Measurements from ENCODE around the gene PHACTR1.

DNA sequence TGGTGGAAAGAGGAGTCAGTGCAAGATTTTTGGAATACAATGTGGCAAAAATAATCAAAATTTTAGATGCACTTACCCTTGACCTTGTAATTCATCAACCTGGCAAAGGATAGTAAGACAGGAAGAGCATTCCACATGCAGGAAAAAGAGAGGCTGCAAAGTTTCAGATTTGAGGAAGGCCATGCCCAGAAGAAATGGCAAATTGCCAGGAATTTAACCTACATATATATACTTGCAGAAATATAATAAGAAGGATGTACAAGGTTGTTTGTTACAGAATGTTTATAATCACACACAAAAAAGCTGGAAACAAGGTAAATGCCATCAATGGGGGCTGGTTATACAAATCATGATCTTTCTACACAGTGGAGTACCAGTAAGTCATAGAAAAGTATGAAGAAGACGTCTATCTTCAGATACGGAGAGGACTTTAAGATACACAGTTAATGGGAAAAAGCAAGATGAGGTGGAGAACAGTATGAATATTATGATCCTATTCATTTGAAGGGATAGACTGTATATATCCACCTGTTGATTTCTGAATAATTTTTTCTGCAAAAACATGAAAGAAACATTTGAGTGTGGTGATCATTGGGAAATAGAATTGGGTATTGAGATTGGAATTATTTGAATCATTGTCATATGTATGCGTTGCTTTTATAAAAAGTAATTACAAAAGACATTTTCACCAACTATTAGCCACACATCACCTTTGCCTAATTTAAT is 358.0 kb downstream of the PHACTR1 start:
- no peak for TF ChIP-seq EZH2 (IDR thresholded peaks at IDR 0.05; ENCODE audit: low read length, unreplicated experiment)
- no peak for TF ChIP-seq EZH2phosphoT487 (IDR thresholded peaks at IDR 0.05; ENCODE audit: borderline replicate concordance, low read length)

Data from PC-3 (cell line).